ENCODE results near the gene UBE2D3. TPM values are rescaled to one million over a fixed set of nuclear protein-coding genes. Genes with fewer than 3 reads are reported as not detected.
"Not testable (repeated sequence)": the region's sequence is repeated elsewhere in the genome, so short reads cannot be mapped to it uniquely, and the experiment has no call there.

Gene UBE2D3
- total RNA-seq: 100 to 1,000 TPM; 216 to 257 TPM
- long read RNA-seq, donor 1, transcript UBE2D3-210 (8 exons, 3,990 nt): major isoform, 49 of 98 reads
- long read RNA-seq, donor 1, transcript UBE2D3-207 (8 exons, 2,368 nt): minor isoform, 8 of 98 reads
- long read RNA-seq, donor 1, partial matches to known transcripts: 25 of 98 reads
- long read RNA-seq, donor 1, other reads (novel, unspliced or antisense): 9 of 98 reads
- long read RNA-seq, donor 2, full-length matches to known transcripts: 375 of 533 reads
- long read RNA-seq, donor 2, partial matches to known transcripts: 111 of 533 reads
- long read RNA-seq, donor 2, other reads (novel, unspliced or antisense): 47 of 533 reads

- intact Hi-C loops (cut with DNase I): loop anchor here in 1 of 2 donors (5.0 kb wide), 1 partner anchor 40 kb away; the partner anchor contains the start of gene CISD2
- peak; percentile 99 for DNase-seq (ENCODE audit: low spot score)
Measured at GRCh38 chr4:102826890-102827673, at the start of gene UBE2D3. TSS of gene UBE2D3 (minus strand) at chr4:102827551. CDS start at chr4:102826508, 1,043 bp downstream.

- intact Hi-C loops (cut with DNase I): no loop called here
- DNase-seq (ENCODE audit: low spot score): no peak
Measured at GRCh38 chr4:102871772-102872171, 44.4 kb upstream of the UBE2D3 start.

- intact Hi-C loops (cut with DNase I): loop anchor here in 1 of 2 donors (5.0 kb wide), 1 partner anchor 42 kb away; the partner anchor contains the start of gene UBE2D3
- DNase-seq (ENCODE audit: low spot score): no peak
Measured at GRCh38 chr4:102869569-102870197, 42.3 kb upstream of the UBE2D3 start.

GRCh38 chr4:102868781-102869568 lies 41.6 kb upstream of the UBE2D3 start, which contains the start of gene CISD2:
TSS of gene CISD2 (plus strand) at chr4:102868992. CDS start at chr4:102869085, 93 bp downstream.
- DNase-seq (ENCODE audit: low spot score): peak; percentile 98
- intact Hi-C loops (cut with DNase I): loop anchor here in 1 of 2 donors (5.0 kb wide), 1 partner anchor 42 kb away; the partner anchor contains the start of gene UBE2D3

DNA sequence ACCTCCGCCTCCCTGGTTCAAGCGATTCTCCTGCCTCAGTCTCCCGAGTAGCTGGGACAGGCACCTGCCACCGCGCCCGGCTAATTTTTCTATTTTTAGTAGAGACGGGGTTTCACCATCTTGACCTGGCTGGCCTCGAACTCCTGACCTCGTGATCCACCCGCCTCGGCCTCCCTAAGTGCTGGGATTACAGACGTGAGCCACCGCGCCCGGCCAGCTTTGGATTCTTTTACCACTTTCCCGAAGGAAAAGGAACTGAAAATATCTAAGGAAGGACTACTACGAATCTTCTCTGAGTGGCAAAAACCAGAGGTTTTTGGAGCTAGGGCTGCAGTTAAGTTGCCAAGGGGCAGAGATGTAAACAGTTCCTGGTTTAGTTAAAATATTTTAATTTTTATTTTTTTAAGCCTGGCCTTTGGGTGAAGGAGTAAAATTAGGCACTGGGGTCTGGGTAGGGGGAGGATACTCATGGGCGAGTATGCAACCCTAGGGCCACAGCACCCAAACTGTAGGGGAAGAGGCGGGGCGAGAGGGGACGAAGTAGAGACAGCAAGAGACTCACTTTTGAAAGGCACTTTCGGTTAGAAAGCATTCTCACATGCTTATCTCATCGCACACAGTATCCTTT lies 40.9 kb upstream of the UBE2D3 start:
- intact Hi-C loops (cut with DNase I): loop anchor here in 1 of 2 donors (5.0 kb wide), 1 partner anchor 41 kb away; the partner anchor contains the start of gene UBE2D3
- DNase-seq (ENCODE audit: low spot score): peak; percentile 81

DNA sequence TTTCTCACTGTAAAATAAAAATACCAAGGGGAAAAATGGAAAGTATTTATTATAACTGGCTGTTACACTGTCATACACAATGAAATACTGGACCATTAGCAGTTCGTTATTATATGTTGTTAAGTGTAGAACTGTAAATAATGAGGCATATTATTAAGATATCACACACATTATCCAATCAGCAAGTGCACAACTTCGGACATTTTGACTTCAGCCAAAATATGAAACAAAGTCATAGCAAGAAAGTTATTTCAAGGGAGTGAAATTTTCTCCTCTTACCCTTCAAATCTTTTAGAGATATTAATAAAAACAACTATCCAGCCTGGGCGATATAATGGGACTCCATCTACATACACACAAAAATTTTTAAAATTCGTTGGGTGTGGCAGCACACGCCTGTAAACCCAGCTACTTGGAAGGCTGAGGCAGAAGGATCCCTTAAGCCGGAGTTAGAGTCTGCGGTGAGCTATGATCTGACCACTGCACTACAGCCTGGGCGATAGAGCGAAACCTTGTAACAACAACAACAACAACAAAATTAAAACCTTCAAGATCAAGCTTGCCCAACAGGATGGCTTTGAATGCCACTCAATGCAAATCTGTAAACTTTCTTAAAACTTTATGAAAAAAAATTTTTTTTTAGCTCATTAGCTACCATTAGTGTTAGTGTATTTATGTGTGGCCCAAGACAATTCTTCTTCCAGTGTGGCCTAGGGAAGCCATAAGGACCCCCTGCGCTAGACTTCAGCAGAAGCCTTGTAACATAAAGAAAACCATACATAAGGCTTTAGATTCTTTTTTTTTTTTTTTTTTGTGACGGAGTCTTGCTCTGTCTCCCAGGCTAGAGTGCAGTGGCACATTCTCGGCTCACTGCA lies 40.2 kb upstream of the UBE2D3 start:
- intact Hi-C loops (cut with DNase I): loop anchor here in 1 of 2 donors (5.0 kb wide), 1 partner anchor 40 kb away; the partner anchor contains the start of gene UBE2D3
- no peak for DNase-seq (ENCODE audit: low spot score)

DNA sequence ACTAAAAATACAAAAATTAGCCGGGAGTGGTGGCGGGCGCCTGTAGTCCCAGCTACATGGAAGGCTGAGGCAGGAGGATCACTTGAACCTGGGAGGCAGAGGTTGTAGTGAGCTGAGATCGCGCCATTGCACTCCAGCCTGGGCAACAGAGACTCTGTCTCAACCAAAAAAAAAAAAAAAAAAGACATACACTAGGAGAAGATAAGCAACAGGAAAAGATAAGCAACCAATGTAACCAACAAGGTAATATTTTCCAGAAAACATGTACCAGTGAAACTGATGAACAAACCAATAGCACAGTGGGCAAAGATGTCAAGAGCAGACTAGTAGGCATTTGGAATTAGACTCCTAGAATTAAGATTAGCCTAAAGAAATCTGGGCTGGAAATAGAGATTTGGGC lies 38.0 kb upstream of the UBE2D3 start:
- intact Hi-C loops (cut with DNase I): loop anchor here in 1 of 2 donors (5.0 kb wide), 1 partner anchor 38 kb away; the partner anchor contains the start of gene UBE2D3

GRCh38 chr4:102862747-102863146 lies 35.4 kb upstream of the UBE2D3 start:
- intact Hi-C loops (cut with DNase I): no loop called here
- no peak for DNase-seq (ENCODE audit: low spot score)

More for the DNA sequence above, 38.0 kb upstream of the UBE2D3 start:
- DNase-seq (ENCODE audit: low spot score): not testable (repeated sequence)

DNA sequence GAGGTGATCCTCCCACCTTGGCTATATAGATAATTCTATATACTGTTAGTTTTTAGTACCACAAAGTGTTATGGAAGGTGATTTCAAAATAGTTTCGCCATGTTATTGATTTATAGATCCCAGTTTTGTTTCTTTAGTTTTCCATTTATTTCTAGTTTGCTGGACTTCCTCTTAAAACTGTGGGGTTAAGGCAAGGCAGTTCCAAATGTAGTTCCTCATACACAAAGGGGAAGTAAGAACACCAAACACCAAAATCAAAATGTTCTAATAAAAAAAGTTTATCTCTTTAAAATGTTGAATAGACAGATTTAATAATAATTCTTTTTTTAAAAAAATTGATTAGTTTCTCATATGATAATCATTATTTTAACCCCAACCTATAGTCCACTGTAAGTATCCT lies 34.7 kb upstream of the UBE2D3 start:
- DNase-seq (ENCODE audit: low spot score): no peak
- intact Hi-C loops (cut with DNase I): no loop called here

- no peak for DNase-seq (ENCODE audit: low spot score)
- intact Hi-C loops (cut with DNase I): no loop called here
Measured at GRCh38 chr4:102860611-102861324, 33.4 kb upstream of the UBE2D3 start.

GRCh38 chr4:102858828-102859464 lies 31.6 kb upstream of the UBE2D3 start:
- intact Hi-C loops (cut with DNase I): no loop called here
- DNase-seq (ENCODE audit: low spot score): no peak

DNA sequence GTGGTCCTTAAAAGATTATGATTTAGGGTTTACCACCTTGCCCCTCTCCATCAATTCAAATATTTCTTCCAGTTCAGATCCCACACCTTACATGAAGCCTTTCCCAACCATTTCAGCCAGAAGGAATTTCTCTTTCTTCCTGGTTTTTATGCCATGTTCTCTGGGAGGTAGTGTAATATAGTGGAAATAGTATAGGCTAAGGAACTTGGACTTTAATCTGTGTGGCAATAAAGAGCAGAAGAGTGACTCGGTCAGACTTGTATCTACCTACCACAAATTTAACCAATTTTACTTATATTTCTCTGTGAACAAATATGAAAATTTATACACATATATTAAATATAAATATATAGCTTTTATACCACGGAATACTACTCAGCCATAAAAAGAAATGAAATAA lies 23.0 kb upstream of the UBE2D3 start:
- no peak for DNase-seq (ENCODE audit: low spot score)
- intact Hi-C loops (cut with DNase I): no loop called here

- intact Hi-C loops (cut with DNase I): no loop called here
Measured at GRCh38 chr4:102849579-102850104, 22.3 kb upstream of the UBE2D3 start.

GRCh38 chr4:102847687-102848086 lies 20.3 kb upstream of the UBE2D3 start:
- intact Hi-C loops (cut with DNase I): no loop called here
- no peak for DNase-seq (ENCODE audit: low spot score)

More at GRCh38 chr4:102849579-102850104, 22.3 kb upstream of the UBE2D3 start:
- DNase-seq (ENCODE audit: low spot score): no peak

DNA sequence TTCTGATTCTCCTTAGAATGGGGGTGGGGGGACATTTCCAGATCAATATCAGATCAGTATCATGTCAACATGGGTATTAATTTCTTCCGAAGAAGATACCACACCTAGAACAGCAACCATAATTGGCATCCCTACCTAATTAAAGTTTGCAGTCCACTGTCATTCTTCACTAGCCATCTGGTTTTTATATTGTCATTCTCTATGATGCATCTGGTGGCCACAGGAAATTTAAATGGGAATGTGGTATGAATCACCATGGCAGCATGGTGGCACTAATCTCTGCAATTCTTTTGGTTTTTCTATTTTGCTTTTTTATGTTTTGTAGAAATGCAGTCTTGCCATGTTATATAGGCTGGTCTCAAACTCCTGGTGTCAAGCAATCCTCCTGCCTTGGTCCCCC lies 16.6 kb upstream of the UBE2D3 start:
- intact Hi-C loops (cut with DNase I): no loop called here
- no peak for DNase-seq (ENCODE audit: low spot score)

DNA sequence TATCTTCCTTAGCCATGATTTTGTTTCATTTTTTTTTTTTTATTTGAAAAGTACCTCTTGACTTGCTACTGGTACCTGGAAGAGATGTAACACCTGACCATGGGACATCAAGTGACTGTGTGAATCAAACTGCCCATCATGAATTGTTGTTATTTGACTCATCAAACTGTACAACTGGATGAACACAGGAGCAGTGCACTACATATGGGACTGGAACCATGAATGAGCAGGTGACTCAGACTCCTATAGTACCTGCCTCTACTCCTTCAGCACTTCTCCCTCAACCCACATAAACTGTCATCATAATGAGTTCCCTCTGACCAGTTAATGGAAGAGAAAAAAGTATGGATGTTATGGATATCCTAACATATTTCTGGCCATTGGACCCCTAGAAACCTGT lies 15.9 kb upstream of the UBE2D3 start:
- intact Hi-C loops (cut with DNase I): no loop called here
- DNase-seq (ENCODE audit: low spot score): no peak

All from posterior vena cava (tissue), 2 donors.